GM23338 (cell line): ENCODE measurements around the gene FER. TPM values are rescaled to one million over a fixed set of nuclear protein-coding genes. Genes with fewer than 3 reads are reported as not detected.

Experiments
- ATAC-seq: fragments of 200-7000 bp; cut with Tn5 transposase; 3 replicates; pipeline ENCODE4 v1.9.1; 2020
- DNase-seq: peaks from one replicate; pipeline ENCODE4 v3.0.0-alpha.2; 2015; ENCODE audit warnings: low spot score
- H2AFZ ChIP-seq: fragments of 200-600 bp; sonication (generic); 2 replicates; pipeline ENCODE4 v1.8.0; 2016; ENCODE audit warnings: antibody characterized with exemption, mild to moderate bottlenecking, moderate library complexity
- H3F3A ChIP-seq: fragments of 200-600 bp; sonication (generic); replicated peaks from 2 replicates; pipeline ENCODE4 v1.8.0; 2017; ENCODE audit warnings: antibody characterized with exemption, mixed run types, low read depth
- H3K27ac ChIP-seq: fragments of 200-600 bp; sonication (generic); 2 replicates; pipeline ENCODE4 v1.6.1; 2016; ENCODE audit warnings: low read depth
- H3K27me3 ChIP-seq: fragments of 200-600 bp; sonication (generic); 2 replicates; pipeline ENCODE4 v1.8.0; 2016; ENCODE audit warnings: mild to moderate bottlenecking, mixed run types, moderate library complexity; ENCODE audit not compliant: insufficient read depth
- H3K36me3 ChIP-seq: fragments of 200-600 bp; sonication (generic); 2 replicates; pipeline ENCODE4 v1.8.0; 2016; ENCODE audit warnings: mild to moderate bottlenecking; ENCODE audit not compliant: insufficient read depth
- H3K4me1 ChIP-seq: fragments of 200-600 bp; sonication (generic); 2 replicates; pipeline ENCODE4 v1.8.0; 2016; ENCODE audit warnings: mild to moderate bottlenecking, moderate library complexity; ENCODE audit not compliant: insufficient read depth
- H3K4me2 ChIP-seq: fragments of 200-600 bp; sonication (generic); 2 replicates; pipeline ENCODE4 v1.7.1; 2017; ENCODE audit warnings: mixed run types
- H3K4me3 ChIP-seq: fragments of 200-600 bp; sonication (generic); 2 replicates; pipeline ENCODE4 v1.6.1; 2016; ENCODE audit warnings: mixed run types
- H3K79me2 ChIP-seq: fragments of 200-600 bp; sonication (generic); replicated peaks from 2 replicates; pipeline ENCODE4 v1.8.0; 2017; ENCODE audit warnings: mild to moderate bottlenecking; ENCODE audit not compliant: insufficient read depth
- H3K9me2 ChIP-seq: fragments of 200-600 bp; sonication (generic); 2 replicates; pipeline ENCODE4 v1.8.0; 2017; ENCODE audit not compliant: insufficient read depth
- H4K20me1 ChIP-seq: fragments of 200-600 bp; sonication (generic); replicated peaks from 2 replicates; pipeline ENCODE4 v1.8.0; 2017; ENCODE audit warnings: mild to moderate bottlenecking; ENCODE audit not compliant: insufficient read depth
- H3K27ac Mint-ChIP-seq: 2 replicates; pipeline ENCODE4 v1.8.0; 2020; ENCODE audit warnings: inconsistent platforms, mild to moderate bottlenecking, moderate library complexity, mixed read lengths
- H3K27me3 Mint-ChIP-seq: 3 replicates; pipeline ENCODE4 v1.8.0; 2022; ENCODE audit warnings: low read depth, mild to moderate bottlenecking, moderate library complexity, mixed read lengths, inconsistent platforms; ENCODE audit not compliant: insufficient read depth, poor library complexity
- H3K36me3 Mint-ChIP-seq: 3 replicates; pipeline ENCODE4 v1.8.0; 2021; ENCODE audit warnings: low read depth, mild to moderate bottlenecking, inconsistent platforms, moderate library complexity, mixed read lengths
- H3K4me1 Mint-ChIP-seq: 3 replicates; pipeline ENCODE4 v1.8.0; 2020; ENCODE audit warnings: mild to moderate bottlenecking, inconsistent platforms, mixed read lengths
- H3K4me3 Mint-ChIP-seq: 3 replicates; pipeline ENCODE4 v1.8.0; 2021; ENCODE audit warnings: moderate library complexity, mild to moderate bottlenecking, inconsistent platforms, mixed read lengths
- H3K9me3 Mint-ChIP-seq: 3 replicates; pipeline ENCODE4 v1.8.0; 2020; ENCODE audit warnings: moderate library complexity, mild to moderate bottlenecking, inconsistent platforms, mixed read lengths
- CREB1 ChIP-seq: fragments of 250-450 bp; sonication (Bioruptor Pico); IDR thresholded peaks from 2 replicates; pipeline ENCODE4 v1.5.0; 2020; ENCODE audit warnings: low read depth, mild to moderate bottlenecking, moderate library complexity
- CTCF ChIP-seq, 2 experiments: fragments of 200-600 bp in 1 of 2; sonication (generic) in 1 of 2; conservative IDR thresholded peaks; 2 replicates each; pipeline versions ENCODE4 v1.5.1 to v1.6.1; 2016 to 2017; ENCODE audit warnings: antibody characterized with exemption in 2 of 2, low read depth in 2 of 2, mild to moderate bottlenecking in 2 of 2, moderate library complexity in 1 of 2
- ETS1 ChIP-seq: IDR thresholded peaks from 2 replicates; pipeline ENCODE4 v1.6.1; 2016; ENCODE audit warnings: antibody characterized with exemption
- EZH2 ChIP-seq: fragments of 200-600 bp; sonication (generic); IDR thresholded peaks from one replicate; pipeline ENCODE4 v1.8.0; 2017; ENCODE audit warnings: antibody characterized with exemption, mild to moderate bottlenecking, low read depth; ENCODE audit not compliant: unreplicated experiment
- EZH2phosphoT487 ChIP-seq: fragments of 200-600 bp; sonication (generic); IDR thresholded peaks from one replicate; pipeline ENCODE4 v1.8.1; 2018; ENCODE audit warnings: antibody characterized with exemption; ENCODE audit not compliant: unreplicated experiment
- JUNB ChIP-seq: IDR thresholded peaks from one replicate; pipeline ENCODE4 v1.6.1; 2016; ENCODE audit warnings: antibody characterized with exemption; ENCODE audit not compliant: unreplicated experiment
- NANOG ChIP-seq: IDR thresholded peaks from 2 replicates; pipeline ENCODE4 v1.6.1; 2016; ENCODE audit warnings: antibody characterized with exemption, borderline replicate concordance
- REST ChIP-seq: IDR thresholded peaks from one replicate; pipeline ENCODE4 v1.6.1; 2018; ENCODE audit warnings: antibody characterized with exemption; ENCODE audit not compliant: unreplicated experiment
- STAT1 ChIP-seq: IDR thresholded peaks from one replicate; pipeline ENCODE4 v1.6.1; 2016; ENCODE audit warnings: antibody characterized with exemption; ENCODE audit not compliant: unreplicated experiment
- ZNF114 ChIP-seq: fragments of 250-450 bp; sonication (Bioruptor Pico); IDR thresholded peaks from 2 replicates; pipeline ENCODE4 v1.5.0; 2020; ENCODE audit warnings: mild to moderate bottlenecking, moderate library complexity
- ZNF331 ChIP-seq: fragments of 250-450 bp; sonication (Bioruptor Pico); IDR thresholded peaks from 2 replicates; pipeline ENCODE4 v1.5.0; 2020; ENCODE audit warnings: low read depth, mild to moderate bottlenecking, moderate library complexity
- ZNF462 ChIP-seq: fragments of 250-450 bp; sonication (Bioruptor Pico); IDR thresholded peaks from 2 replicates; pipeline ENCODE4 v1.5.0; 2020; ENCODE audit warnings: mild to moderate bottlenecking, moderate library complexity
- polyA plus RNA-seq: library from polyadenylated mRNA; unstranded; fragments of >200 nt; fragmentation: Nextera tagmentation; extraction: Ambion mirVana; gene quantifications from 2 replicates; pipeline ENCODE4 v1.2.1, GENCODE V29; 2016
- total RNA-seq: library from RNA; depleted of rRNA; stranded (reverse); fragments of >200 nt; shearing (Covaris generic); gene quantifications from 2 replicates; pipeline ENCODE4 v1.2.3, GENCODE V29; 2014

The FER gene
- total and polyA plus RNA-seq, 2 experiments from 2014 or later = 17.4 to 34.8 TPM

- TF ChIP-seq JUNB = no peak
- TF ChIP-seq CREB1 (CRISPR knock-in tag) = no peak
- TF ChIP-seq NANOG = no peak
These were observed 256.2 kb downstream of the FER start (continued) for GRCh38 chr5:109003928-109004327.

GRCh38 chr5:109005297-109006009, 257.8 kb downstream of the FER start:
- H3K4me3 Mint-ChIP-seq = no peak overlapping the region
- H3K27me3 Mint-ChIP-seq = peaks cover 1% of the 10 kb centered on the region
- no peak for ATAC-seq

More at GRCh38 chr5:109005297-109006009, 257.8 kb downstream of the FER start:
- Histone ChIP-seq H3K4me2 (no peak overlapping the region), H3F3A (no peaks in the 10 kb centered on the region), H3K36me3 (no peaks in the 10 kb centered on the region), H4K20me1 (no peaks in the 10 kb centered on the region), H3K79me2 (no peaks in the 10 kb centered on the region), H3K4me1 (no peaks in the 10 kb centered on the region), H3K27ac (no peak overlapping the region), H3K9me2 (no peaks in the 10 kb centered on the region), H2AFZ (no peak overlapping the region), H3K4me3 (no peak overlapping the region), H3K27me3 (no peaks in the 10 kb centered on the region)
- H3K27ac Mint-ChIP-seq = no peak overlapping the region
- H3K9me3 Mint-ChIP-seq = no peaks in the 10 kb centered on the region; the same call in 2 of the 3 replicates
- DNase-seq = no peak
- TF ChIP-seq ETS1 = no peak
- no peak for TF ChIP-seq ZNF331 (CRISPR knock-in tag)
- TF ChIP-seq EZH2phosphoT487 = no peak
- TF ChIP-seq ZNF462 (CRISPR knock-in tag) = no peak
- no peak for TF ChIP-seq EZH2
- TF ChIP-seq JUNB = no peak
- no peak for TF ChIP-seq ZNF114 (CRISPR knock-in tag)
- TF ChIP-seq CREB1 (CRISPR knock-in tag) = no peak
- no peak for TF ChIP-seq CTCF (conservative IDR thresholded peaks at IDR 0.05; ENCODE audit: low read depth in 2 of 2)
- TF ChIP-seq STAT1 = no peak
- TF ChIP-seq REST = no peak
- TF ChIP-seq NANOG = no peak
- H3K36me3 Mint-ChIP-seq = no peaks in the 10 kb centered on the region; the same call in 1 of the 3 replicates
- H3K4me1 Mint-ChIP-seq = no peaks in the 10 kb centered on the region
